GM10266 (cell line): ENCODE measurements around the gene BRIP1.
"Not testable (repeated sequence)": the region's sequence is repeated elsewhere in the genome, so short reads cannot be mapped to it uniquely, and the experiment has no call there.

ENCODE experiments used
- DNase-seq: peaks from one replicate; pipeline ENCODE4 v3.0.0; 2012; ENCODE audit errors: extremely low spot score
- CTCF ChIP-seq: IDR thresholded peaks from 2 replicates; pipeline ENCODE4 v1.5.1; 2012; ENCODE audit warnings: mild to moderate bottlenecking, low read depth; ENCODE audit not compliant: control insufficient read depth, insufficient read depth; ENCODE audit errors: missing control alignments

Gene BRIP1

GRCh38 chr17:61863801-61864126 is 436 bp upstream of the BRIP1 start:
- DNase-seq, result no peak
- TF ChIP-seq CTCF, result no peak

DNA sequence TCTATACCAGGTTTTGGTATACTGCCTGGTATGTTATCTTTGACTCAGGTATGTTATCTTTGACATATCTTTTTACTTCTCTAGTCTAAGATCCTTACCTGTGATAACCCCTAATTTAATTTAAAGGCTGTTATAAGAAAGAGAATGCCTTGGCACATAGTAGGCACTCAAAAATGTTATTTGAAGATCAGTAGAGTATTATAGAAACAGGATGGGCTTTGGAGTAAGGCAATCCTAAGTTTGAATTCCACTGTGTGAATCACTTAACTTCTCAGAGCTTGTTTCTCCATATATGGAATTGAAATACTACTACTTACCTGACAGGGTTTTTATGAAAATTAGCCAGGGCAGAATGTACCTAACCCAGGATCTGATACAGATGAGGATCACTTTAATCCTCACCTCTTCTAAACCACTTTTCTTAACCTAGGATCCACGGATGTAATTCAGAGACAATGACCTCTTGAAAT is 1.2 kb downstream of the BRIP1 start:
- no peak for TF ChIP-seq CTCF
- DNase-seq, result no peak

- DNase-seq, result not testable (repeated sequence)
These were observed 2.9 kb downstream of the BRIP1 start for GRCh38 chr17:61860397-61860796.

- no peak for TF ChIP-seq CTCF
- DNase-seq, result no peak
These were observed 7.3 kb downstream of the BRIP1 start for GRCh38 chr17:61856035-61856434.

DNA sequence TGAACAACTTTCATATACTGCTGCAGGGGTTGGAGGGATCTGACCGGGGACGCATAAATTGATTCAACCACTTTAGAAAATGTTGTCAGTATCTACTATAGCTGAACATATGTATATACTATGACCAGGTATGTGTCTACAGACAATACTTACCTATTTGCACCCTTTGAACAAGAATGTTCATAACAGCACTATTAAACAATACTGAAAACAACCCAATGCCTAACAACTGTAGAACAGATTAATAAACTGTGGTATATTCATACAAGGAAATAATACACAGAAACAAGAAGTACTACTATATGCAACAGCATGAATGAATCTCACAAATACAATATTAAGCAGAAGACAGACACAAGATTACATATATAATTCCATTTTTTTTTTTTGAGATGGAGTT is 10.5 kb downstream of the BRIP1 start:
- DNase-seq, result no peak
- TF ChIP-seq CTCF, result no peak

DNA sequence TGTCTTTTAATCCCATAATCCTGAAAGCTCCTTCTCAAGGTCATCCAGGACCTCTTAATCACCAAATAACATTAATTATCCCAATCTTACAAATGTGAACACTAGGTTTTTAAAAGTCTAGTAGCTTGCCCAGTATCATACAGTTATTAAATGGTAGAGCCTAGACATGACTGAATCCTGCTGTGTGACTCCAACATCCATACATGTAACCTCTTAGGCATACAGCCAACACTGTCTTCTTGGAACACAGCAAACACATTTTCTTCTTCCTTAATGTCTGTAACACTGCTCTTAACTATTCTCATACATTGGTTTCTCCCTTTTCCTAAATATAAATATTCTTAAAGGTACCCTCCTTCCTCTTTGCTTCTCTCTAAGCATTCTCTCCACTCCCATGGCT is 13.7 kb downstream of the BRIP1 start:
- no peak for DNase-seq
- TF ChIP-seq CTCF, result no peak

DNA sequence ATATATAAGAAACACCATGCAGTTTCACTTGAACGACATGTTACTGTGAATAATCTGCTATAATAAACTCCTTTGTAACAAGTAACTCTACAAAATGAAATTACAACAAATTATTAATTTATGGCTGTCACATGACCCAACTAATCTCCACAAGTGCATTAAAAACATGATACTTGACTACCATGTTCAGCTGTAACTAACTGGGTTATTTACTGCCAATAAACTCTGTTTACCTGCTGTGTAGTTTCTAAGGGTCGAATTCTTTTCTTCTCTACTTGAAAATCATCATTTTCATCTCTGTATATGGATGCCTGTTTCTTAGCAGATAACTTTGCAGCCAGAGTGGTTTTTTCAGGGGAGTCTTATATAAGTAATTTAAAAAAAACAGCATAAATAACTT is 14.4 kb downstream of the BRIP1 start:
- no peak for TF ChIP-seq CTCF
- no peak for DNase-seq

- no peak for DNase-seq
- TF ChIP-seq CTCF, result no peak
These were observed 15.1 kb downstream of the BRIP1 start for GRCh38 chr17:61848247-61848646.
